Esophagus (tissue), 2 donors: ENCODE measurements around the gene IER3. TPM values are rescaled to one million over a fixed set of nuclear protein-coding genes. Genes with fewer than 3 reads are reported as not detected.

Source experiments
- H3K27ac ChIP-seq, 2 donors: one replicate each; pipeline ENCODE4 v1.5.1; 2013; ENCODE audit warnings: low read depth in 2 of 2, mild to moderate bottlenecking in 2 of 2, inconsistent platforms in 1 of 2, low read length in 1 of 2, moderate library complexity in 1 of 2
- H3K27me3 ChIP-seq, 2 donors: one replicate each; pipeline ENCODE4 v1.6.1; 2013; ENCODE audit warnings: low read length in 2 of 2, control low read depth in 1 of 2, mild to moderate bottlenecking in 1 of 2; ENCODE audit not compliant: insufficient read depth in 2 of 2, control insufficient read depth in 1 of 2
- H3K36me3 ChIP-seq, 2 donors: one replicate each; pipeline ENCODE4 v1.6.1; 2013; ENCODE audit warnings: low read length in 1 of 2; ENCODE audit not compliant: control insufficient read depth in 2 of 2, insufficient read depth in 2 of 2
- H3K4me1 ChIP-seq, 2 donors: one replicate each; pipeline ENCODE4 v1.6.1; 2013; ENCODE audit warnings: low read length in 1 of 2; ENCODE audit not compliant: control insufficient read depth in 2 of 2, insufficient read depth in 2 of 2
- H3K4me3 ChIP-seq, 2 donors: one replicate each; pipeline ENCODE4 v1.5.1; 2013; ENCODE audit warnings: low read length in 2 of 2, mild to moderate bottlenecking in 2 of 2, low read depth in 1 of 2, moderate library complexity in 1 of 2
- H3K9me3 ChIP-seq, 2 donors: one replicate each; pipeline ENCODE4 v1.6.1; 2013; ENCODE audit warnings: mild to moderate bottlenecking in 2 of 2, low read depth in 1 of 2, low read length in 1 of 2, moderate library complexity in 1 of 2; ENCODE audit not compliant: control insufficient read depth in 2 of 2, insufficient read depth in 1 of 2
- WGBS, 2 donors: extraction: QIAGEN DNeasy Blood & Tissue Kit; methylation state at CpG; one replicate each; pipeline ENCODE4 v1.1.7; 2013; 5-methylcytosine and 5-hydroxymethylcytosine counted together
- polyA plus RNA-seq, 2 donors: library from polyadenylated mRNA; stranded (reverse); fragments of 200-250 nt; gene quantifications; one replicate each; pipeline ENCODE4 v1.2.3, GENCODE V29; 2013
- donor health status: healthy with polysubstance abuse.
- donor health status: Bipolar disorder and iron deficiency.

Gene IER3
- polyA plus RNA-seq, 2 donors = 178 to 187 TPM

DNA sequence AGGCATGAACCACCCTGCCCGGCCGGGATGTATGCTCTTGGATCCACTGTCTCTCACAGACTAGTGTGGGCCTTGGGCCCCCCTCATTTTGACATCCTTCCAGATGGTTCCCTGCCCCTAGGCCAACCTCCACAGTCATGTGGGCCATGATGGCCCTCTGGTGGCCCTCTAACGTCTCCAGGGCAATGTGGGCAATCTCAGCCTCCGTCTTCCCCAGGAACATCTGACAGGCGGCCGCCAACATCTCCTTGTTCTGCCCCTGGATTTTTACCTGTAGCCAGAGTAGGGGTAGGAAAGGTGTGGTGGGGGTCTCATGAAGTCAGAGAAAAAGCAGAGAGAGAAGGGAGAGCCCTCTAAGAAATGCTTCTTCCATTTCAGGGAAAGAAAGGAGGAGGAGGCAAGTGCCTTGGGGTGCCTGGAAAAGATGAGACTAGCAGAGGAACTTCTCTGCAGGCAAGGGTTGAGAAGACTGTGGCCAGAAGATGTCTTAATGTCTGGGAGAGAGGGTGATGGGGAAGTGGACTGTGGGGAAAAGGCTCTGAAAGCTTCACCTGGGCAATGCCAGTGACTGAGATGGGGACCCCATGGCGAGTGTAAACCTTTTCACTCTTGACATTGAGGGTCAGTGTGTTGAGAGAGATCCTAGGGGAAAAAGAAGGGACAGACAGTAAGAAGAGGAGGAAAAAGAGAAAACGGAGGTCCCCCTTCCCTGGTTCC lies 3.1 kb downstream of the IER3 start:
- Histone ChIP-seq H3K4me3 (peak overlapping the region; percentile 67 to 94), H3K9me3 (no peaks in the 10 kb centered on the region), H3K27me3 (no peaks in the 10 kb centered on the region), H3K36me3 (peaks cover 5 to 20% of the 10 kb centered on the region in 2 donors), H3K27ac (peak overlapping the region; percentile 84 to 96), H3K4me1 (peaks cover 2 to 20% of the 10 kb centered on the region in 2 donors)
- WGBS, 2 donors = 69 to 71% methylated on average over 8 of the region's 8 CpGs

- Histone ChIP-seq H3K27me3 (no peaks in the 10 kb centered on the region), H3K4me1 (peaks cover 2 to 20% of the 10 kb centered on the region in 2 donors), H3K27ac (no peak overlapping the region), H3K36me3 (peaks cover 5 to 23% of the 10 kb centered on the region in 2 donors), H3K9me3 (no peaks in the 10 kb centered on the region), H3K4me3 (no peak overlapping the region)
- WGBS, 2 donors = 86 to 92% methylated on average over 2 of the region's 2 CpGs
Observed at GRCh38 chr6:30740540-30740870, 3.8 kb downstream of the IER3 start.

DNA sequence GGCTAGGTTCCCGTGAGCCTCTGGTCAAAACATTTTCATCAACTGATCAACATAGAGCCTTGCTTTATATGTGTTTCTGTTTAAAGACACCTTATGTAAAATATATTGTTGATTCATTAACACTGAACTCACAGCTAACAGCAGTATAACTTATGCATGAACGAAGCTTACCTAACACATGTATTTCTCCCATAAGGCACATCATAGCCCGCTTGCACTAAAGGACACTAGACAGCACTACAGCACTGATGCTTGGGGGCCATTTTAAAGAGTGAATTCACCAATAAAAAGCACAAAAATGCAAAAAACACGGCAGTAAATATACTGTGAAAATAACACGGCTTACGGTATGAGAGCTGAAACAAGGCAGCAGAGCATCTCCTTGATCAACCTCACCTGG lies 5.8 kb downstream of the IER3 start:
- 82% methylated on average over 6 of the region's 6 CpGs for WGBS, 2 donors
- no peak overlapping the region for H3K4me3 ChIP-seq
- no peaks in the 10 kb centered on the region for H3K27me3 ChIP-seq
- H3K9me3 ChIP-seq = no peaks in the 10 kb centered on the region
- H3K36me3 ChIP-seq = peaks cover 8 to 23% of the 10 kb centered on the region in 2 donors
- peaks cover 2 to 20% of the 10 kb centered on the region in 2 donors for H3K4me1 ChIP-seq
- H3K27ac ChIP-seq = no peak overlapping the region

GRCh38 chr6:30735668-30736314 lies 8.6 kb downstream of the IER3 start:
- Histone ChIP-seq H3K4me3 (no peak overlapping the region), H3K27ac (no peak overlapping the region), H3K27me3 (no peaks in the 10 kb centered on the region), H3K4me1 (peaks cover 0 to 13% of the 10 kb centered on the region in 2 donors), H3K36me3 (peaks cover 8 to 27% of the 10 kb centered on the region in 2 donors), H3K9me3 (no peaks in the 10 kb centered on the region)
- WGBS, 2 donors = 83 to 85% methylated on average over 8 of the region's 8 CpGs

GRCh38 chr6:30732237-30732943 lies 12.0 kb downstream of the IER3 start:
- WGBS, 2 donors = 91 to 92% methylated on average over 12 of the region's 12 CpGs
- Histone ChIP-seq H3K27ac (no peak overlapping the region), H3K27me3 (no peaks in the 10 kb centered on the region), H3K36me3 (peaks cover 7 to 29% of the 10 kb centered on the region in 2 donors), H3K9me3 (no peaks in the 10 kb centered on the region), H3K4me1 (peaks cover 3 to 7% of the 10 kb centered on the region in 2 donors), H3K4me3 (no peak overlapping the region)

GRCh38 chr6:30730601-30731435 lies 13.5 kb downstream of the IER3 start:
- Histone ChIP-seq H3K4me3 (peak overlapping the region in 1 of 2 donors; percentile 28), H3K36me3 (peaks cover 7 to 22% of the 10 kb centered on the region in 2 donors), H3K4me1 (peaks cover 3% of the 10 kb centered on the region in 2 donors), H3K27ac (peak overlapping the region; percentile 3 to 45), H3K27me3 (no peaks in the 10 kb centered on the region), H3K9me3 (no peaks in the 10 kb centered on the region)
- WGBS, 2 donors = 32% methylated on average over 30 of the region's 30 CpGs

DNA sequence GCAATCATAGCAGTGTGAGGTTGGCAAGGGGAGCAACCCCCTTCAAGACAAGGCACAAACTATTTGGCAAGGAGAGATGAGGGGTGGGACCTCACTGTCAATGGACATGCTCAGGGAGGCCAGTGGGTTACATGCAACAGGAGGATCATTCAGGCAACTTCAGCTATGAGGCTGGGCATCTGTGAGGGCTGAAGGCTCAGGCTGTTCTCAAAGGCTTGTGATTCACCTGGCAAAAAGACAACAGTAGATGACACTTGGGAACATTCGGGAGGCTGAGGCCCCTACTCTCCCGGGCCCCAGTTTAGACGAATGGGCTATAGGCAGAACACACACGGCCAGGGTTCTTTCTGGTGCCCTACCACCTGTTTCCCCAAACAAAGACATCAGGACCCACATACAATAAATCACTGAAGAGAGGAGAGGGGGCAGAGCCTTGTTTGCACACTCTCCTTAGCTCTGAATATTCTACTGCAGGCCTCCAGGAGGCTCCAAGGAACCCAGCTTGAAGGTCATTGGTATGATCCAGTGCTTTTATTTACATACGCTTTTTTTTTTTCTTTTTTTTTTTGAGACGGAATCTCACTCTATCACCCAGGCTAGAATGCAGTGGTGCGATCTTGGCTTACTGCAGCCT lies 16.3 kb downstream of the IER3 start:
- Histone ChIP-seq H3K4me3 (no peak overlapping the region), H3K27me3 (no peaks in the 10 kb centered on the region), H3K4me1 (peaks cover 3 to 6% of the 10 kb centered on the region in 2 donors), H3K27ac (no peak overlapping the region), H3K9me3 (no peaks in the 10 kb centered on the region), H3K36me3 (peaks cover 6 to 44% of the 10 kb centered on the region in 2 donors)
- 51 to 64% methylated on average over 7 of the region's 7 CpGs for WGBS, 2 donors

- H3K4me3 ChIP-seq = no peak overlapping the region
- 81 to 88% methylated on average over 11 of the region's 11 CpGs for WGBS, 2 donors
- H3K27ac ChIP-seq = peak overlapping the region in 1 of 2 donors; percentile 2
- H3K4me1 ChIP-seq = peaks cover 5 to 6% of the 10 kb centered on the region in 2 donors
- no peaks in the 10 kb centered on the region for H3K9me3 ChIP-seq
- H3K27me3 ChIP-seq = no peaks in the 10 kb centered on the region
- peaks cover 6 to 45% of the 10 kb centered on the region in 2 donors for H3K36me3 ChIP-seq
Observed at GRCh38 chr6:30726506-30727413, 17.6 kb downstream of the IER3 start.
